Measurements from ENCODE around the gene BTBD6. TPM values are rescaled to one million over a fixed set of nuclear protein-coding genes. Genes with fewer than 3 reads are reported as not detected.
"Not testable (repeated sequence)": the region's sequence is repeated elsewhere in the genome, so short reads cannot be mapped to it uniquely, and the experiment has no call there.

The BTBD6 gene
- total RNA-seq, 1 donor from 2014 or later = 89.7 TPM

DNA sequence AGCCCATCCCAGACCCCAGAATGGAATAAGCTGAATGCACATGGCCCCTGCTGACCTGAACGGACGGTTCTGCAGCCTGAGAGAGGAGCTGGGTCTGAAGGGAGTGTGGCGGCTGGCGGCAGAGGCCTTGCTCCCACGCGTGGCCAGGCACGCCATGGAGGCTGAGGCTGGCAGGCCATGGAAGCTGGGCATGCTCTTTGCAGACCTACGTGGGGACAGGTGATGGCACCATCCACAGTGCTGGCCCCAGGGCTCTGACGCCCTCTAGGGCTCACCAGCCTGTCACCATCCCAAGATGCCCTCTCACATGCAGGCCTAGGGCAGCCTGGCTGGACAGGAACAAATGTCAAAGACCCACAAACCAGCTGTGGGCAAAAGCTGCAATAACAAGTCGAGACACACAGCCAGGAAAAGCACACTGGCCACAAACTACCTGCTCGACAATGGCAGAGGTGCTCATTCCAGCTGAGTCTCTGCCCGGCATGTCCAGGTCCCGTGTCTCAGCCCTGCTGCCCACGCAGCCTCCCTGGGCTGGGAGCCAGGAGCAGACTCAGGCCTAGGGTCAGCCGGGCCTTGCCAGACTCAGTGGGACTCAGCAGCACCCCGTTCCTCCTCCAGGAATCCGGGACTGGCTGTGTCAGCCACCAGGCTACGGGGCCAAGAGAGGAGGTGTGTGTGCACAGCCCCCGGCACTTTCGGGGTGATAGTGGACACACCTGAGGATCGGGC, 19.7 kb downstream of the BTBD6 start:
- DNase-seq (ENCODE audit: low spot score) = no peak

GRCh38 chr14:105268736-105269354, 20.5 kb downstream of the BTBD6 start:
- DNase-seq (ENCODE audit: low spot score) = no peak

- DNase-seq (ENCODE audit: low spot score) = no peak
These were observed 21.1 kb downstream of the BTBD6 start for GRCh38 chr14:105269405-105269804.

DNA sequence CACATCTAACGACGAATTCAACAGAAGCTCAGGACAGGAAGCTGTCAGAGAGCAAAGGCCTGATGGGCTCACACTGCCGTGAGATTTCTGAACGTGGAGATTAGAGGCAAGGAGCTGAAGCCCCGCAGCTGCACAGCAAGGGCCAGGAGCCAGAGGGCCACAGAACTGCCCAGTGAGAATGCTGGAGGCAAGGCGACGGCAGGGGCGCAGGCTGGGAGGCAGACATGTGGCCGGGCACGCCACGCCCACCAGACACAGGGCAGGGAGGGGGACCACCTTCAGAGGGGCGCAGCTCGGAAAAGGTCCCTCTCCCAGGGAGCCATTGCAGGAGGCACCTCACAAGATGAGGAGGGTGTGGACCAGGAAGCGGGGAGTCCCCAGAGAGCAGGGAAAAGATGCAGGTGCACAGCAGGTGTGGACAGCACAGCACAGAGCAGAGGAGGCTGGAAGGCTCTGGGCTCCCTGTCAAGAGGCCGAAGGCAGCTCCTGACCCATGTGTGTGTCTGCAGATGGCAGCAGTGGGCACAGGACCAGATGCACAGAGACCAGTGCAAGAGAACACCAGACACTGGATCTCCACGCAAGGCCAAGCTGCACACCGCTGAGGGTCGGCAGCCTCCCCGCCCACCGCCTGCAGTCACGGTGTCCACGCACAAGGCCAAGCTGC, 23.0 kb downstream of the BTBD6 start:
- no peak for DNase-seq (ENCODE audit: low spot score)

DNA sequence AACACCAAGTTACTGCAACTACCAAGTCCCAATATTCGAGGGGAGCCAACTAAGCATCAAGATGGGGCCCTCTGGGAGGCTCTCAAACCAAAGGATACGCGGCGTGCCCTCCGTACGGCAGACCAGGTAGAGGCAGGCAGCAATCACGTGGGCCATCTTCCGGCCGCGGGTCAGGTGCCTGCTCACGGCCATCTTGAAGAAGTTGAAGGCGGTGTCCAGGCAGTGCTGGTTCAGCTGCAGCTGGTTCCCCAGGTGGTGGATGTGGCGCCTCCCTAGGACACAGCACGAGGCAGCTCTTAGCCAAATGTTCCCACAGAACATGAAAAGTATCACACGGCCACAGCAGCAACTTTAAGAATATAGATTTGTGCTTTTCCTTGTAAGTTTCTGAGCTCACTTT, 24.3 kb downstream of the BTBD6 start:
- no peak for DNase-seq (ENCODE audit: low spot score)

GRCh38 chr14:105273062-105273461, 24.7 kb downstream of the BTBD6 start:
- DNase-seq (ENCODE audit: low spot score) = no peak

DNA sequence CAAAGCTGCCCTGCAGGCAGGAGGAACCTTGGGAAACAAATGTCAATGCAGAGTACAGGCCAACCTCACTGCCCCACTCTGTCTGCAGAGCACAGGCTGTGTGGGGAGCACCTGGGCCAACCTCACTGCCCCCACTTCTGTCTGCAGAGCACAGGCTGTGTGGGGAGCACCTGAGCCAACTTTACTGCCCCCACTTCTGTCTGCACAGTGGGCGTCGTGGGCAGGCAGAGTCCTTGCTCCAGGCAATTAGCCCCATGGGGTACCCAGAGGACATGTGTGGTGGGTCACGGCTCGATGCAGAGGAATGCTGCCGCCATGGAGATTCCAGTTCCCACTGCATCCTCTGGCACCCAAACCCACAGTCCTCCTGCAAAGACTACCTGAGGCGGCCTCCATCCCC, 26.3 kb downstream of the BTBD6 start:
- no peak for DNase-seq (ENCODE audit: low spot score)

DNA sequence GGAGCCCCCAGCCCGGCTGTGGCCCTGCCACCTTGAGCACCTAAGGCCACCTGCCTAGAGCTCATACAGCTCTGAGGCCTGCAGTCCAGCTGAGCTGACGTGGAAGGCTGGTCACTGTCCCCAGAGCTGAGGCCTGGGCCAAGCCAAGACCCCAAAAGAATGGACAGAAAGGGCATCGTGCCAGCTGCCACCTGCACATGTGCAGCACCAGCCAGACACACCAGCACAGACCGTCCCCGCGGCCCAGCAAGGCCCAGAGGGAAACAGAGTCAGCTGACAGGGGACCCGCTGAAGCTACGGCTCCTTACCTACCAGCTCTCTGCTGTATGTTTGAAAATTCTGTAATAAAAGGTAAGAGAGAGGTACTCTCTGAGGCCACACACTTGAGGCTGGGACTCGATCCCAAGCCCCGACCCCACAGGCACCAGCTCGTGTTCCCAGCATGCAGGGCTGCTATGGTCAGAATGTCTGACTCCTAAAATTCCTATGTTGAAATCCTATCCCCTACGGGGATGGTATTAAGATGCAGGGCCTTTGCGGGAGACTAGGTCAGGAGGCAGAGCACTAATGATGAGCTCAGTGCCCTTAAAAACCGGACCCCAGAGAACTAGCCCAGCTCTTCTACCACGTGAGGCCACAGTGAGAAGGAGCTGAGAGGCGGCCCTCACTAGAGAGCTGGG, 27.1 kb downstream of the BTBD6 start:
- no peak for DNase-seq (ENCODE audit: low spot score)

DNA sequence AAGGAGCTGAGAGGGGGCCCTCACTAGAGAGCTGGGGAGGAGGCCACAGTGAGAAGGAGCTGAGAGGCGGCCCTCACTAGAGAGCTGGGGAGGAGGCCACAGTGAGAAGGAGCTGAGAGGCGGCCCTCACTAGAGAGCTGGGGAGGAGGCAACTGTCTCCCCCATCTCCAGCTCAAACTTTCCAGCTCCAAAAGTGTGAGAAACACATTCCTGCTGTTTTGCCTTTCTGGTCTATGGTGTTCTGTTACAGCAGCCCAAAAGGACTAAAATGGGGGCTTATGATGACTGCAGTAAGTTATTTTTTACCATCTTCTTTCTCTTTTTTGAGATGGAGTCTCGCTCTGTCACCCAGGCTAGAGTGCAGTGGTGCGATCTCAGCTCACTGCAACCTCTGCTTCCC, 29.1 kb downstream of the BTBD6 start:
- not testable (repeated sequence) for DNase-seq (ENCODE audit: low spot score)

DNA sequence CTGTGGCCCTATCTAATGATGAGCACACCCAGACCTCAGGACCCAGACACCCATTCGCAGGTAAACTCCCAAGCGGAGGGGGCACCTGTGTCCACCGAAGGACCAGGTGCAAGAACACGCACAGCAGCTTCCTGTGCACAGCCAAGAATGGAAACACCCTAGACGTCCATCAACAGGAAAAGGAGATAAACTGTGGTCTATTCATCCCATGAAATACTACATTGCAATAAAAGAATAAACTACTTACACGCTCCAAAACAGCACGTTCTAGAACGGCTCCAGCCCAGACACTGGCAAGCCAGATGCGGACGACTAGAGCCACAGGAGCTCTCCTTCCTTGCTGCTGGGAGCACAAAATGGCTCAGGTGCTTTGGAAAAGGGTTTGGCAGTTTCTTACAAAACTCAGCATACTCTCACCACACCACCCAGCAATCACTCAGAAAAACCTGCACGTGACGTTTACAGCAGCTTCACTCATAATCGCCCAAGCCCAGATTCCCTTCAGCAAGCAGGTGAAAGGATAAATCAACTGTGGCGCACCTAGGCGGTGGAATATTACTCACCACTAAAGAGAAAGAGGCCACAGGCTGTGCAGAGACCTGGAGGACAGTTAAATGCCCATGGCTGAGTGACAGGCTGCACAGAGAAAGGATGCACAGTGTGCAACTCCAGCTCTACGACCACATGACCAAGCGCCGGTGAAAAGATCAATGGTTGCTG, 31.5 kb downstream of the BTBD6 start:
- DNase-seq (ENCODE audit: low spot score) = no peak

GRCh38 chr14:105280525-105280924, 32.2 kb downstream of the BTBD6 start:
- DNase-seq (ENCODE audit: low spot score) = no peak

GRCh38 chr14:105281371-105282097, 33.2 kb downstream of the BTBD6 start:
- DNase-seq (ENCODE audit: low spot score) = no peak

GRCh38 chr14:105282098-105282725, 33.9 kb downstream of the BTBD6 start:
- DNase-seq (ENCODE audit: low spot score) = no peak

- no peak for DNase-seq (ENCODE audit: low spot score)
These were observed 34.7 kb downstream of the BTBD6 start for GRCh38 chr14:105283028-105283427.

DNA sequence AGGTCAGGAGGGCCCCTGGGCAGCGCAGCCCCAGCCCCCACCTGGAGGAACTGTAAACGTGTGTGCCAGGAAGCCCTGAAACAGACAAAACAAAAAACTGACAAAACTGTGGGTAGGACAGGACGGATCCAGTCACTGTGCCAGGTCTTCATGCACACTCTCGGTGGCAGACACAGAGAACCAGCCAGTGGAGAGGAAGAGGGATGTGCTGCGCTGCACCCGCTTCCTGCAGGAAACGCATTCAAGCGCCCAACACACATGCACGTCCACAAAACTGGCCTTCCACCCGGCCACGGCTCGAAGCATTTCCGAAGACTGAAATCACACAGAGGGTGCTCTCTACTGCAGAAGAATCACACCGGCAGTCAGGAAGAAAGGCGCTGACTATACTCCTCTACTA, 35.6 kb downstream of the BTBD6 start:
- DNase-seq (ENCODE audit: low spot score) = no peak

- no peak for DNase-seq (ENCODE audit: low spot score)
These were observed 36.8 kb downstream of the BTBD6 start for GRCh38 chr14:105285174-105285573.

GRCh38 chr14:105286759-105287144, 38.4 kb downstream of the BTBD6 start:
- no peak for DNase-seq (ENCODE audit: low spot score)

GRCh38 chr14:105287249-105288102, 39.1 kb downstream of the BTBD6 start:
- DNase-seq (ENCODE audit: low spot score) = no peak

DNA sequence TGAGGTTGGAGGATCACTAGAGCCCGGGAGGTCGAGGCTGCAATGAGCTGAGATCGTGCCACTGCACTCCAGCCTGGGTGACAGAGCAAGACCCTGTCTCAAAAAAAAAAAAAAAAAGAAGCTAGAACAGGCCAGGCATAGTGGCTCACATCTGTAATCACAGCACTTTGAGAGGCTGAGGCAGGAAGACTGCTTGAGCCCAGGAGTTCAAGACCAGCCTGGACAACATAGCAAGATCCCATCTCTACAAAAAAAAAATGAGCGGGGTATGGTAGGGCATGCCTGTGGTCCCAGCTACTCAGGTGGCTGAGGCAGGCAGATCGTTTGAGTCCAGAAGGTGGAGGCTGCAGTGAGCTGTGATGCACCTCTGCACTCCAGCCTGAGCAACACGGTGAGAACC, 40.6 kb downstream of the BTBD6 start:
- not testable (repeated sequence) for DNase-seq (ENCODE audit: low spot score)
